HCT116 (cell line): Measurements from ENCODE around the gene PDE1C. TPM values are rescaled to one million over a fixed set of nuclear protein-coding genes. Genes with fewer than 3 reads are reported as not detected.

Source experiments
- ATAC-seq: fragments of 200-7000 bp; cut with Tn5 transposase; 2 replicates; pipeline ENCODE4 v1.9.1; 2020; ENCODE audit warnings: mild to moderate bottlenecking, moderate library complexity
- BruUV-seq: library from RNA; stranded (reverse); fragments of 400-500 nt; replicated peaks from 2 replicates; lab custom pipeline; 2021; lab: Mats Ljungman, UMichigan
- CTCF ChIA-PET: fragments of 300-600 bp; sonication (Branson Sonifier 250); formaldehyde crosslinking; loops from one replicate; lab custom pipeline; 2021; ENCODE audit warnings: antibody characterized with exemption; lab: Charles Lee
- POLR2A ChIA-PET: fragments of 300-600, 350-600 bp; sonication (Branson Sonifier 250); formaldehyde crosslinking; loops from one replicate; lab custom pipeline; 2021; ENCODE audit warnings: antibody characterized with exemption; lab: Charles Lee
- RAD21 ChIA-PET, 2 experiments: fragments of 300-600 bp; sonication (Branson Sonifier 250); formaldehyde crosslinking; loops; one replicate each; lab custom pipeline; 2023; ENCODE audit warnings: low total read pairs in 2 of 2; ENCODE audit not compliant: uncharacterized antibody in 2 of 2, unreplicated experiment in 2 of 2, low non-redundant PET in 1 of 2; lab: Charles Lee
- DNase-seq: peaks from one replicate; pipeline ENCODE4 v3.0.0-alpha.2; 2010; ENCODE audit warnings: low read depth, low spot score
- H2AFZ ChIP-seq: fragments of 200-600 bp; shearing (Covaris generic), sonication (generic); 2 replicates; pipeline ENCODE4 v1.6.1; 2017; ENCODE audit warnings: low read depth, mixed run types, mixed read lengths, antibody characterized with exemption, low read length; ENCODE audit not compliant: poor library complexity, severe bottlenecking
- H3K27ac ChIP-seq: 2 replicates; pipeline ENCODE4 v1.5.1; 2012; ENCODE audit warnings: low read depth, low read length
- H3K27me3 ChIP-seq: fragments of 200-600 bp; sonication (generic); 2 replicates; pipeline ENCODE4 v1.6.1; 2016; ENCODE audit warnings: mixed run types, low read length, mixed read lengths; ENCODE audit not compliant: insufficient read depth
- H3K36me3 ChIP-seq, 2 experiments: fragments of 200-500 bp in 1 of 2; fragments of 200-600 bp in 1 of 2; sonication (Bioruptor generic) in 1 of 2; sonication (generic) in 1 of 2; 2 replicates each; pipeline versions ENCODE4 v1.5.1 to v1.6.1; 2014 to 2016; ENCODE audit warnings: low read length in 2 of 2, inconsistent platforms in 1 of 2, mixed read lengths in 1 of 2, mixed run types in 1 of 2; ENCODE audit not compliant: insufficient read depth in 2 of 2, control insufficient read depth in 1 of 2
- H3K4me1 ChIP-seq, 2 experiments: fragments of 200-600 bp in 1 of 2; sonication (generic) in 1 of 2; 2 replicates each; pipeline versions ENCODE4 v1.5.1 to v1.6.1; 2012 to 2017; ENCODE audit warnings: low read length in 2 of 2, inconsistent platforms in 1 of 2, mild to moderate bottlenecking in 1 of 2, mixed read lengths in 1 of 2, mixed run types in 1 of 2, moderate library complexity in 1 of 2; ENCODE audit not compliant: insufficient read depth in 2 of 2, control insufficient read depth in 1 of 2
- H3K4me2 ChIP-seq: fragments of 200-600 bp; sonication (generic); 2 replicates; pipeline ENCODE4 v1.6.1; 2017; ENCODE audit warnings: mixed run types, low read length, mixed read lengths
- H3K4me3 ChIP-seq, 2 experiments: fragments of 200-600 bp in 1 of 2; sonication (generic) in 1 of 2; replicated peaks in 1 of 2; 2 replicates each; pipeline ENCODE4 v1.5.1; 2011 to 2016; ENCODE audit warnings: low read length in 2 of 2, control low read depth in 1 of 2, low read depth in 1 of 2, mild to moderate bottlenecking in 1 of 2, mixed read lengths in 1 of 2, mixed run types in 1 of 2
- H3K79me2 ChIP-seq: fragments of 200-600 bp; sonication (generic); 2 replicates; pipeline ENCODE4 v1.6.1; 2017; ENCODE audit warnings: mild to moderate bottlenecking, mixed run types, low read length, moderate library complexity, mixed read lengths; ENCODE audit not compliant: insufficient read depth
- H3K9ac ChIP-seq: fragments of 200-600 bp; sonication (generic); 2 replicates; pipeline ENCODE4 v1.6.1; 2016; ENCODE audit warnings: low read length, mixed read lengths
- H3K9me2 ChIP-seq: fragments of 200-600 bp; sonication (generic), shearing (Covaris generic); 2 replicates; pipeline ENCODE4 v1.6.1; 2017; ENCODE audit warnings: mixed run types, mild to moderate bottlenecking, moderate library complexity; ENCODE audit not compliant: insufficient read depth
- H3K9me3 ChIP-seq, 2 experiments: fragments of 200-500 bp in 1 of 2; fragments of 200-600 bp in 1 of 2; sonication (Bioruptor generic) in 1 of 2; sonication (generic) in 1 of 2; 2 replicates each; pipeline ENCODE4 v1.6.1; 2014 to 2017; ENCODE audit warnings: low read length in 2 of 2, mixed read lengths in 2 of 2, inconsistent platforms in 1 of 2, low read depth in 1 of 2, mild to moderate bottlenecking in 1 of 2, mixed run types in 1 of 2, moderate library complexity in 1 of 2; ENCODE audit not compliant: control insufficient read depth in 1 of 2, insufficient read depth in 1 of 2
- H4K20me1 ChIP-seq: fragments of 200-600 bp; sonication (generic), shearing (Covaris generic); 2 replicates; pipeline ENCODE4 v1.6.1; 2017; ENCODE audit warnings: mixed run types, mild to moderate bottlenecking, moderate library complexity; ENCODE audit not compliant: insufficient read depth
- ATF3 ChIP-seq: IDR thresholded peaks from 2 replicates; pipeline ENCODE4 v1.6.1; 2012
- EGR1 ChIP-seq: IDR thresholded peaks from 2 replicates; pipeline ENCODE4 v1.6.1; 2012; ENCODE audit warnings: low read depth
- POLR2A ChIP-seq: IDR thresholded peaks from 2 replicates; pipeline ENCODE4 v1.7.0; 2011; ENCODE audit warnings: borderline replicate concordance; ENCODE audit not compliant: insufficient read depth, insufficient read length; ENCODE audit errors: extremely low read depth
- REST ChIP-seq: IDR thresholded peaks from 2 replicates; pipeline ENCODE4 v1.6.1; 2012; ENCODE audit warnings: low read depth
- intact Hi-C: fragments of 100-400 bp; cut with micrococcal nuclease; formaldehyde crosslinking; loops from 2 replicates; pipeline ENCODE4 v1.10.0; 2022
- total RNA-seq: library from RNA; stranded (reverse); gene quantifications from one replicate; pipeline ENCODE4 v1.2.1, GENCODE V29; 2021; ENCODE audit not compliant: unreplicated experiment

Gene PDE1C
- total RNA-seq, 1 experiment from 2014 or later = 0.17 TPM

- Histone ChIP-seq H3K4me1 (no peaks in the 10 kb centered on the region), H3K4me2 (no peak overlapping the region), H3K9me3 (no peaks in the 10 kb centered on the region), H3K9me2 (no peaks in the 10 kb centered on the region), H3K27me3 (no peaks in the 10 kb centered on the region), H4K20me1 (no peaks in the 10 kb centered on the region), H3K36me3 (no peaks in the 10 kb centered on the region), H3K79me2 (no peaks in the 10 kb centered on the region), H3K9ac (no peak overlapping the region), H3K4me3 (no peak overlapping the region), H3K27ac (no peak overlapping the region), H2AFZ (no peak overlapping the region)
- no TSS peak for BruUV-seq
- TF ChIP-seq ATF3 = no peak
- ChIA-PET CTCF (no interaction called here), RAD21 (no interaction called here), POLR2A (no interaction called here)
- DNase-seq = no peak
- intact Hi-C loops = no loop called here
- no peak for ATAC-seq
These were observed 95.9 kb downstream of the PDE1C start for GRCh38 chr7:31974351-31974750.

GRCh38 chr7:31971049-31971667, 99.0 kb downstream of the PDE1C start:
- Histone ChIP-seq H3K4me1 (no peaks in the 10 kb centered on the region), H3K27ac (no peak overlapping the region), H4K20me1 (no peaks in the 10 kb centered on the region), H2AFZ (no peak overlapping the region), H3K4me3 (no peak overlapping the region), H3K9ac (no peak overlapping the region), H3K36me3 (no peaks in the 10 kb centered on the region), H3K79me2 (no peaks in the 10 kb centered on the region), H3K9me3 (no peaks in the 10 kb centered on the region), H3K4me2 (no peak overlapping the region), H3K27me3 (no peaks in the 10 kb centered on the region)
- intact Hi-C loops = no loop called here
- BruUV-seq = no TSS peak
- DNase-seq = no peak
- POLR2A ChIA-PET = no interaction called here
- no peak for ATAC-seq
- TF ChIP-seq POLR2A = no peak
- no peak for TF ChIP-seq REST
- TF ChIP-seq EGR1 = no peak
- TF ChIP-seq, all 23 proteins: peak for 0
- RAD21 ChIA-PET = no interaction called here
- no peaks in the 10 kb centered on the region for H3K9me2 ChIP-seq
- CTCF ChIA-PET = no interaction called here
